GM23248 (cell line): ENCODE measurements around the gene RSBN1L.

ENCODE experiments used
- EZH2 ChIP-seq: fragments of 200-600 bp; sonication (generic); IDR thresholded peaks from 2 replicates; pipeline ENCODE4 v1.6.1; 2018; ENCODE audit warnings: antibody characterized with exemption, mild to moderate bottlenecking; ENCODE audit not compliant: insufficient read depth, poor library complexity, severe bottlenecking
- EZH2phosphoT487 ChIP-seq: fragments of 200-600 bp; sonication (generic); IDR thresholded peaks from 2 replicates; pipeline ENCODE4 v1.6.1; 2018; ENCODE audit warnings: antibody characterized with exemption, moderate library complexity, mild to moderate bottlenecking, low read depth; ENCODE audit not compliant: insufficient read depth

DNA sequence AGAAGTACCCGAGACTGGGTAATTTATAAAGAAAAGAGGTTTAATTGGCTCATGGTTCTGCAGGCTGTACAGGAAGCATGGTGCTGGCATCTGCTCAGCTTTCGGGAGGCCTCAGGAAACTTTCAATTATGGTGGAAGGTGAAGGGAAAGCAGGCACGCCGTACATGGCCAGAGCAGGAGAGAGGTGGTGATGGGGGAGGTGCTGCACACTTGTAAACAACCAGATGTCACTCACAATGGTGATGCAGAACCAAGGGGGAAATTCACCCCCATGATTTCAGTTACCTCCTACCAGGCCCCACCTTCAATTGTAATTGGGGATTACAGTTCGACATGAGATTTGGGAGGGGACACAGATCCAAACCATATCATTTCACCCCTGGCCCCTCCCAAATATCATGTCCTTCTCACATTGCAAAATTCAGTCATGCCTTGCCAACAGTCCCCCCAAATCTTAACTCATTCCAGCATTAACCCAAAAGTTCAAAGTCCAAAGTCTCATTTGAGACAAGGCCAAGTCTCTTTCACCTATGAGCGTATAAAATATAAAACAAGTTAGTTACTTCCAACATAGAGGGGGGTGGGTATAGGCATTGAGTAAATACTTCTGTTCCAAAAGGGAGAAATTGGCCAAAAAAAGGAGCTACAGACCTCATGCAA, 50.0 kb downstream of the RSBN1L start:
- TF ChIP-seq EZH2phosphoT487: no peak
- no peak for TF ChIP-seq EZH2
